Peyer's patch (tissue), 4 donors: ENCODE results near the gene PROZ. TPM values are rescaled to one million over a fixed set of nuclear protein-coding genes. Genes with fewer than 3 reads are reported as not detected.

ENCODE experiments used
- DNase-seq, 3 donors: peaks; one replicate each; pipeline ENCODE4 v3.0.0-alpha.2; 2017 to 2019
- H3K27ac ChIP-seq, 4 donors: fragments of 200-600 bp; sonication (generic); one replicate each; pipeline ENCODE4 v1.5.1; 2016 to 2019
- H3K27me3 ChIP-seq, 2 donors: fragments of 200-600 bp; sonication (generic); one replicate each; pipeline ENCODE4 v1.5.1; 2019
- H3K36me3 ChIP-seq, 3 donors: fragments of 200-600 bp; sonication (generic); one replicate each; pipeline ENCODE4 v1.5.1; 2016 to 2019
- H3K4me1 ChIP-seq, 4 donors: fragments of 200-600 bp; sonication (generic); one replicate each; pipeline ENCODE4 v1.5.1; 2016 to 2019
- H3K4me3 ChIP-seq, 4 donors: fragments of 200-600 bp; sonication (generic); 1 replicate in 3 of 4; 2 replicates in 1 of 4; pipeline ENCODE4 v1.5.1; 2016 to 2019; ENCODE audit warnings: mild to moderate bottlenecking in 1 of 4
- H3K9me3 ChIP-seq, 4 donors: fragments of 200-600 bp; sonication (generic); one replicate each; pipeline ENCODE4 v1.5.1; 2016 to 2019; ENCODE audit warnings: mild to moderate bottlenecking in 1 of 4
- POLR2A ChIP-seq, 2 donors: fragments of 450-650 bp; IDR thresholded peaks; one replicate each; pipeline ENCODE4 v1.5.1; 2017; ENCODE audit warnings: antibody characterized with exemption in 2 of 2, mild to moderate bottlenecking in 2 of 2, moderate library complexity in 2 of 2
- total RNA-seq, 4 donors: library from RNA; depleted of rRNA; stranded (reverse); fragments of >200 nt; gene quantifications; one replicate each; pipeline ENCODE4 v1.1.0, GENCODE V29; 2016
- TF ChIP-seq, protein P1 (sequence below), 6 experiments: fragments of 450-650 bp in 4 of 6; fragments of 200-600 bp in 2 of 6; sonication (generic) in 1 of 6; IDR thresholded peaks; one replicate each; pipeline ENCODE4 v1.5.1; 2017 to 2019; ENCODE audit warnings: antibody characterized with exemption in 6 of 6, mild to moderate bottlenecking in 3 of 6, moderate library complexity in 1 of 6

PROZ gene
- total RNA-seq, 4 donors from 2014 or later, result 0.53 TPM; not detected in 3

DNA sequence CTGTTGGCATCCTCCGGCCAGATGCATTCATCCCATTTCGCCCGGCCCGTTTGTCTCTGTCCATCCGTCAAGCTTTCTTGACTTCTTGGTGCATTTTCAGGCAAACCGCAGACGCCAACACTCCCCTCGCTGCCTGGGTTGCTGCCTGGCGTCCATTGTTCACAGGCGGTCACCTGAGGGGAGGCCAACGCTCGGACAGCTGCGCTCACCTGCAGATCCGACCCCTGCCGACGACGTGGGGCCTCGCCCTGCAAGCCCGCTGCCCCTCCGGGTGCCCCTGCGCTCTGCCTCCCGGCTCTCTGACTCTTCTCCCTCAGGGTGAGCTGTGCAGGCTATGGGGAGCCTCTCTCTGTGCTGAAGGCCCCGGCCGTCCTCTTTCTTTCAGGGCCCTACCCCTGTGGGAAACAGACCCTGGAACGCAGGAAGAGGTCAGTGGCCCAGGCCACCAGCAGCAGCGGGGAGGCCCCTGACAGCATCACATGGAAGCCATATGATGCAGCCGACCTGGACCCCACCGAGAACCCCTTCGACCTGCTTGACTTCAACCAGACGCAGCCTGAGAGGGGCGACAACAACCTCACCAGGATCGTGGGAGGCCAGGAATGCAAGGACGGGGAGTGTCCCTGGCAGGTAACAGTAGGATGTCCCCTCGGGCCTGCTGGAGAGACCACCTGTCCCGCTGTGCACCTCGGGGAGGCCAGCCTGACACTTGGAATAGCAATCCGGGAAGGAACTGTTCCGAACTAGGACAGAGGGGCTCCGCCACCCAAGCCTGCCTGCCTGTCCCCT lies 14.8 kb upstream of the PROZ start:
- Histone ChIP-seq H3K27me3 (no peaks in the 10 kb centered on the region), H3K9me3 (no peaks in the 10 kb centered on the region), H3K27ac (no peak overlapping the region), H3K4me3 (no peak overlapping the region), H3K4me1 (no peaks in the 10 kb centered on the region), H3K36me3 (no peaks in the 10 kb centered on the region)
- TF ChIP-seq, protein P1, sequence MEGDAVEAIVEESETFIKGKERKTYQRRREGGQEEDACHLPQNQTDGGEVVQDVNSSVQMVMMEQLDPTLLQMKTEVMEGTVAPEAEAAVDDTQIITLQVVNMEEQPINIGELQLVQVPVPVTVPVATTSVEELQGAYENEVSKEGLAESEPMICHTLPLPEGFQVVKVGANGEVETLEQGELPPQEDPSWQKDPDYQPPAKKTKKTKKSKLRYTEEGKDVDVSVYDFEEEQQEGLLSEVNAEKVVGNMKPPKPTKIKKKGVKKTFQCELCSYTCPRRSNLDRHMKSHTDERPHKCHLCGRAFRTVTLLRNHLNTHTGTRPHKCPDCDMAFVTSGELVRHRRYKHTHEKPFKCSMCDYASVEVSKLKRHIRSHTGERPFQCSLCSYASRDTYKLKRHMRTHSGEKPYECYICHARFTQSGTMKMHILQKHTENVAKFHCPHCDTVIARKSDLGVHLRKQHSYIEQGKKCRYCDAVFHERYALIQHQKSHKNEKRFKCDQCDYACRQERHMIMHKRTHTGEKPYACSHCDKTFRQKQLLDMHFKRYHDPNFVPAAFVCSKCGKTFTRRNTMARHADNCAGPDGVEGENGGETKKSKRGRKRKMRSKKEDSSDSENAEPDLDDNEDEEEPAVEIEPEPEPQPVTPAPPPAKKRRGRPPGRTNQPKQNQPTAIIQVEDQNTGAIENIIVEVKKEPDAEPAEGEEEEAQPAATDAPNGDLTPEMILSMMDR (IDR thresholded peaks at IDR 0.05), result no peak
- TF ChIP-seq POLR2A (IDR thresholded peaks at IDR 0.05), result no peak
- DNase-seq, result no peak

DNA sequence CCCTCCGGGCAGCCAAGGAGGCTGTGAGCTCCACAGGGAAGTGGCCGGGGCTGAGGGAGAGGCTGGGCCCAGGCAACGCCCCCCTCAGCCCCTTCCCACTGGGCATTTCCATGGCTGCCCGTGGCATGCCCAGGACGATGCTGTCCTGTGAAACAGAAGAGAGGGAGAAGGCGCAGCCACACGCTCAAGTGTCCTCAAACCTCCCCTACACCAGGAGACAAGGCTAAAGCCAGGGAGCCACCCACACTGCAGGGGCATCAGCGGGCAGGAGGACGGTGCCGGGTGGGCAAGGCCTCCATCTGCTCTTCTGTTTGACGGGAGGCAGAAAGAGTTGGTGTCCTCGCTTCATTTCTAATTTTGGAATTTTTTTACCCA lies 14.2 kb upstream of the PROZ start:
- no peaks in the 10 kb centered on the region for H3K27me3 ChIP-seq
- no peak for DNase-seq
- no peaks in the 10 kb centered on the region for H3K9me3 ChIP-seq
- TF ChIP-seq, protein P1 (IDR thresholded peaks at IDR 0.05), result no peak
- TF ChIP-seq POLR2A (IDR thresholded peaks at IDR 0.05), result no peak
- no peak overlapping the region for H3K4me3 ChIP-seq
- no peaks in the 10 kb centered on the region for H3K4me1 ChIP-seq
- H3K36me3 ChIP-seq, result no peaks in the 10 kb centered on the region
- no peak overlapping the region for H3K27ac ChIP-seq

DNA sequence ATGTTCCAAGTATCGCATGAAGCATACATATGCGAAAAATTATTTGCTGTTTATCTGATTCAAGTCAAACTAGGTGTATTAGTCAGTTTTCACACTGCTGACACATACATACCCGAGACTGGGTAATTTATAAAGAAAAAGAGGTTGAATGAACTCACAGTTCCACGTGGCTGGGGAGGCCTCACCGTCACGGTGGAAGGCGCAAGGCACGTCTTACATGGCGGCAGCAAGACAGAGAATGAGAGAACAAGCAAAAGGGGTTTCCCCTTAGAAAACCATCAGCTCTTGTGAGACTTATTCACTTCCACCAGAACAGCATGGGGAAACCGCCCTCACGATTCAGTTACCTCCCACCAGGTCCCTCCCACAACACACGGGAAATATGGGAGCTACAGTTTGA lies 13.0 kb upstream of the PROZ start:
- H3K4me3 ChIP-seq, result no peak overlapping the region
- no peaks in the 10 kb centered on the region for H3K27me3 ChIP-seq
- H3K4me1 ChIP-seq, result no peaks in the 10 kb centered on the region
- no peaks in the 10 kb centered on the region for H3K9me3 ChIP-seq
- no peaks in the 10 kb centered on the region for H3K36me3 ChIP-seq
- TF ChIP-seq, protein P1 (IDR thresholded peaks at IDR 0.05), result no peak
- no peak for TF ChIP-seq POLR2A (IDR thresholded peaks at IDR 0.05)
- no peak overlapping the region for H3K27ac ChIP-seq
- no peak for DNase-seq

DNA sequence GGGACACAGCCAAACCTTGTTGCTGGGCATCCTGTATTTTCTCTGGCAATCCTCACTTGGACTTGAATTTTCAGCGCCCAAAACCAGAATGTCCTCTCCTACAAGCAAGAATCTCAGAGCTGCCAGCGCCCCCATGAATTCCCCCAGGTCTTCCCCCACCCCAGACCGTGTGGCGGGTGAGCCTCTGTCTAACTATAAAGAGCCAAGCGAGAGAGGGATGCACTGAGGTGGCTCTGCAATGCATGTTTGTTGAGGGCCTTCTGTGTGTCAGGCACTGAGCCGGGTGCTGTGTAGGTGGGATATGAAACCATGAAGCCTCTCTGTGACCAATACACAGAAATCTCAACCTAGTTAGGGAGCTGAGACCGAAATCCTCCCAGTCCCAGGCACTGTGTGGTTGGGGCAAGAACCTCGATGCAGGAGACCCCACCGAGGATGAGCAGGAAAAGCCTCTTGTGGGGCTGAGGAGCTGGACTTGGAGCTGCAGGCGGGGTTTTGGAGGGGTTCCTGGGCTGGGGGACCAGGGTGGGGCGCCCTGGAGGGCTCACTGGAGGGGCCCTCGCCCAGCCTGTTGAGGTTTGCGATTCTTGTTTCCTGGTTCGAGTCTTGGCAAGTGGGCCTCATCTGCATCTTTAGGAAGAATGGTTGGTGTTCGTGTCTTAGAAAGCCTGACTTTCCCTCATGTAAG lies 12.4 kb upstream of the PROZ start:
- Histone ChIP-seq H3K4me1 (no peaks in the 10 kb centered on the region), H3K9me3 (no peaks in the 10 kb centered on the region), H3K27me3 (no peaks in the 10 kb centered on the region), H3K36me3 (no peaks in the 10 kb centered on the region), H3K4me3 (no peak overlapping the region), H3K27ac (no peak overlapping the region)
- no peak for DNase-seq
- TF ChIP-seq POLR2A (IDR thresholded peaks at IDR 0.05), result no peak
- TF ChIP-seq, protein P1 (IDR thresholded peaks at IDR 0.05), result no peak

DNA sequence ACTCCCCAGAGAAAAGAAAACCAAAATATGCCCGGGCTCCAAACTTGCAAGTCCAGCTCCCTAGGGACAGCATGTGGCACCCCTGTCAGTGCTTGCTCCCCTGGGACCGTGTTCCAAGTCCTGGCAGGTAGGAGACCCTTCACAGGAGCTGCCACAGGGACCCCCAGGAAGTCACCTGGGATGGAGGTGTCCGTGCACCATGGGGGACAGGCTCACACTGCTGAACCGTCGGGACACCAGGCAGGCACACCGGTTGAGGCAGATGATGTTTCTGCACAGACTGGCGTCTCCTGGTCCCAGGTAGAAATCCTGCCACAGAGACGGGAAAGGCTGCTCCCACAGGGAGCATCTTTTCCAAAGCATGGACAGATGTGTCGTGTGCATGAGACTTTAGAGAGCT lies 11.7 kb upstream of the PROZ start:
- Histone ChIP-seq H3K9me3 (no peaks in the 10 kb centered on the region), H3K4me3 (no peak overlapping the region), H3K27me3 (no peaks in the 10 kb centered on the region), H3K27ac (no peak overlapping the region), H3K36me3 (no peaks in the 10 kb centered on the region), H3K4me1 (peaks cover 0 to 2% (median 0%) of the 10 kb centered on the region in 4 donors)
- no peak for TF ChIP-seq POLR2A (IDR thresholded peaks at IDR 0.05)
- TF ChIP-seq, protein P1 (IDR thresholded peaks at IDR 0.05), result no peak
- DNase-seq, result peak in 1 of 3 donors; percentile 30
